Measurements from ENCODE around the gene CDC42EP1.
A peak's percentile ranks its signal among the peaks of the same experiment; 100 is the strongest.

CDC42EP1 gene

DNA sequence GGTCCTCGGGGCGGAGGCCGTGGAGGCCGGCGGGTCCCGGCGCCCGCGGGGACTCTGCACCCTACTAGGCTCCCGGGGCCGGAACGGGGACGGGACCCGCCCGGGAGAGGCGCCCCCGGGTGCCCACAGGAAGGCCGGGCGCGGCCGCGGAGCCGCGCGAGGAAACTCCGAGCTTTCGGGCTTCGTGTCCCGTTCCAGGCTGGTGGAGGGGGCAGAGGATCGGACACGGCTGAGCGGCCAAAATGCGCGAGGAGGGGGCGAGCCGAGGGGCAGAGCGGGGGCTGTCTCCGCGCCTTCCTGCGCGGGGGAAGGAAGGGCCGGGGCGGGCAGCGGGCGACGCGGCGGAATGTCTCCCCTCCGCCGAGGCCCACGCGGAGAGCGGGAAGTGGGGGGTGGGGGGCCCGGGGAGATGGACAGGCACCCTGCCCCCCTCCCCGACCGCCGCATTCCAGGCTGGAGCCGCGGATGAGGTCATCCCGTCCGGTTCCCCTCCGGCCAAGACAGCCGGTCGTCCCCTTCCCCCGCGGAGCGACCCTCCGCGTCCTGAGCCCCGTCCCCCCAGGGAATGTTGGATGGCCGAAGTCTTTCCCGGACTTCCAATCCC, 430 bp downstream of the CDC42EP1 start:
- peak in 15 of 56 donors; percentile 23 to 67 (median 44) for DNase-seq

DNA sequence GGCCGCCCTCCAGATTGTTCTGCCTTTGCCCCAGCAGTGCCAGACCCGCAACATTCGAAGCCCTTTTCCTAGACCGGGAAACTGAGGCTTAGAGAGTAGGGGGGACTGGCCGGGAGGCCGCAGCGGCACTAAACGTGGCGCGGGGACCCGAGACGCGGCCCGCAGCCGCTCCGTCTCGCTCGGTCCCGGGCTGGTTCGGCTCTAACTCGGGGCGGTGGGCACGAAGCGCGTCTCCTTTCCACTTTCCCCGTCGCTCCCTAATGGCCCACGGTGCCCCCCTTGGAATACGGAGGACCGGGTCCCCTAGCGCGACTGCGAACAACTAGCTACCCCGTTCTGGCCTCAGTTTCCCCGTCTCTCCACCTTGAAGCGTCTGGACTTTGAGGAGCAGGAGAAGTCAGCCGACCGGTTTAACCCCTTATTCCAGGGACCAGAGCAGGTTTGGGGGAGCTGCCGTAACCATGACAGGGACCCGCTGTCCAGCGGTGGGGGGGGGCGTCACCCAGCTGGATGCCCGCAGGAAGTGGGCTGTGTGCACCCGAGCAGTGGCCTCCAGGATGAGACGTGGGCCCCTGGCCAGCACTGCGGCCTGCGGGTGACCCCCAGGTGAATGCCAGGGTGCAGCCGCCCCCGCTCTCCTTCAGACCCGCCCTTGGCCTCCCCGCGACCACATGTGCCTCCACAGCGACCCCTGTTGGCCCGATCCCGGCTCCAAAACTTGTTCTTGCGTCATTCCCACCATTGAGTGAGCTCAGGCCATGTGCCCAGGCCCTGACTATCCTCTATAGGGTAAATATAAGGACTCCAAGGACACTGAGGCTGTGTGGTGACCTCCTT, 1.1 kb downstream of the CDC42EP1 start:
- peak in 51 of 56 donors; percentile 36 to 94 (median 80) for DNase-seq

DNA sequence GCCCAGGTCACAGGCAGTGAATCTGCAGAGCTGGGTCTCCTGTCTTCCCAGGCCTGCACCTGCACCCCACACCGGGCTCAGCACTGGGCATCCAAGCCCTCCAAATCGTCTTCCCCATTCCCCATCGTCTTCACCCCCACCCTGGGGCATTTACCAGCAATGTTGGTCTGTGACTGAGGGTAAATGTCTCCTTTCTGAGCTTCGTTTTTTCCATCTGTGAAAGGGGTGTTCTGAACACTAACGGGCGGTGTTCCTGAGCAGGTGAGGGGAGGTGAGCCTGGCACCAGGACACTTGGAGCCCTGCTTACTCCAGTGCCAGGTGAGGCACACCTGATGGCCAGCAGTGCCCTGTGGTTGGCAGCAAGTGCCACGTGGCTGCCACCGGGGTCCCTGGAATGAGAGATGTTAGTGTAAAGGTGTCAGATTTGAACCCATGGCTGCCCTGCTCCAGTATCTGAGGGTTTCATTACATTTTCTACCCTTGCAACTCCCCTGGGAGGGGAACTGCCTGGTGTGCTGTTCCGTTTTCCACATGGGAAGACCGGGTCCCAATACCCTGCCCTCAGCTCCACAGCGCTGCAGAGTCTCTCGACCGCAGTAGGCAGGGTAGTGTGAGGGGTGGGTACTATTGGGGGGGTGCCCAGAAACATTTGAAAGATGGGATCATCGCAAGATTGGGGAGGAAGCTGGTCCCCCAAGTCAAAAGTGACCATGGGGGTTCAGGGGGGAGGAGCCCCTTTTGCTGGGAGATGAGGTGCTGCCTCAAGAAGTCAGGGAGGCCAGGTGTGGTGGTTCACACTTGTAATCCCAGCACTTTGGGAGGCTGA, 2.0 kb downstream of the CDC42EP1 start:
- no peak for DNase-seq

DNA sequence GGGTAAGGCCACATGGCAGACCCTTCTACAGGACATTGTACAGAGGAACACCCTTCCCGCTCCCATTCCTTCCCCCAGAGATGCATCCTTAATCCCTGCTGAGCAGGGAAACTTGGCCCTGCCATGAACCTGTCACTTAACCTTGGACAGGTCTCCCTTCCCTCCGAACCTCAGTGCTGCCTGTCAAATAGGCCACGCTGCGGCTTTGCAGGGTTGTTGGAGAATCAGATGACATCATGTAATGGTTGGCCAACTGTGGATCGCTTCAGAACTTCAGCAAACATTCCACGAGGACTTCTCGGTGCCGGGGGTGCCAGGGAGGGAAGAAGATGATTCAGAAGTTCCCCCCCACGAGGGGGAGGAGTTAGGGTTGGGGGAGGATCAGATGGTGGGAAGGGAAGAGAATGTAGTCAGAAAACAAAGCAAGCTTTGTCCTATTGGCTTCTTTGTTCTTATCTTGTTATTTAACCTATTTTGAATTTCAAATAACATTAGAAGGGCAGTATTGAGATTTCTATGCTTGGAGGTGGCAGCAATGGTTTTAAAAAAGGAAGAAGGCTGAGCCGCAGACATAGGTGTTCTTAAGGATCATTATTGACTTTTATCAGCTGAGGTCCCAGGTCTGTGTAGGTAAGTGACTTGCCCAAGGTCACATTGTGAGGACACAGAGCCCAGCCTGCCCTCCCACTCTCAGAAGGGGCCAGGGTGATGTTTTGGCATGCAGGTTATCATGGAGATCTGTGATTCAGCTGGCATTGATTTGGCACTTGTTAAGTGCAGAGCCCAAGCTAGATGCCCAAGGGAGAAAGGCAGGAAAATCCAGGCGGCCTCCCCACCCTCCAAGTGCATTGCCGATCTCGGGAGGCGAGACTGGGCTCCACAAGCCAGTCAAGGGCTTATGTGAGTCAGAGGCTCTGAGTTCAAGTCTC, 3.1 kb downstream of the CDC42EP1 start:
- peak in 53 of 56 donors; percentile 27 to 92 (median 79) for DNase-seq

DNA sequence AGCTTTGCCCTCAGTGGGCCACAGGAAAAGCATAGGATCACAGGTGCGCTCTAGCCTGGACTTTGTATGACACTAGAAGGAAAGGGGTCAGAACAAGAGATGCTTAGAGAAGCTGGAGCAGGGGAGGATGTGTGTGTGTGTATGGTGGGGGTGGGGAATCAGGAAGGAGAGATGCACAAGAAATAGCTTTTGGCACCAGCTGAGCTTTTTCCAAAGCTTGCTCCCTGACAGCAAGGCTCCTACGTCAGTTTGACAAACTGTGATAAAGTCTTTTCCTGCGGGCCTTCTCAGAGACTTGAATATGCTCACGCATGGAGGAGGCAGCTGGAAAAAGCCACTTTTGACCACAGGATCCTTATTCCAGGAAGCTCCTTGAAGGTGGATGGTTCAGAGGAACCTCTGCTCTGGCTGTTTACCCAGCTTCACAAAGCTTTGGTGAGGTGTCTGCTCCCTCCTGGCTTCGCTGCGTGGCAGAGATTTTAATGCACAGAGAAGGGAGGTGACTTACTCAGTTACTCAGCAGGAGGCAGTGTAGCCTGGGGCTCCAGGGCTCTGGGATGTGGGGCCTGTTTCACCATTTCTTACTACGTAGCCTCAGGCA, 3.9 kb downstream of the CDC42EP1 start:
- DNase-seq = peak in 4 of 56 donors; percentile 36 to 61 (median 54)

DNA sequence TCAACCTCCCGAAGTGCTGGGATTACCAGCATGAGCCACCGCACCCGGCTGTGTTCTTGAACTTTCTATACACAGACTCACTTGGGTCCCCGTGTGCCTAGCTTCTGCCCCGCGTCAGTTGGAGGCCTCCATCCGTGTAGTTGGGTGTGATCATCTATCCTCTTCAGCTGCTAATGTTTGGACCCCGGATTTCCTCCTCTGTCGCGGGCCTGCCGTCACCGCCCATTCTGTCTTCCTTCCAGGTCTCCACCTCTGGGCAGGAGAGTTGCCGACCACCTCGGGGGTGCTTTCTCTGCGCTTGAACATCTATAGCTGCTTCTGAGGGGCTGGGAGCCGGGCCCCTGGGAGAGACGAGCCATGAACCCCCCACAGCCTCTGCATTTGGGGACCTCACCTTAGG, 5.5 kb downstream of the CDC42EP1 start:
- DNase-seq = no peak

DNA sequence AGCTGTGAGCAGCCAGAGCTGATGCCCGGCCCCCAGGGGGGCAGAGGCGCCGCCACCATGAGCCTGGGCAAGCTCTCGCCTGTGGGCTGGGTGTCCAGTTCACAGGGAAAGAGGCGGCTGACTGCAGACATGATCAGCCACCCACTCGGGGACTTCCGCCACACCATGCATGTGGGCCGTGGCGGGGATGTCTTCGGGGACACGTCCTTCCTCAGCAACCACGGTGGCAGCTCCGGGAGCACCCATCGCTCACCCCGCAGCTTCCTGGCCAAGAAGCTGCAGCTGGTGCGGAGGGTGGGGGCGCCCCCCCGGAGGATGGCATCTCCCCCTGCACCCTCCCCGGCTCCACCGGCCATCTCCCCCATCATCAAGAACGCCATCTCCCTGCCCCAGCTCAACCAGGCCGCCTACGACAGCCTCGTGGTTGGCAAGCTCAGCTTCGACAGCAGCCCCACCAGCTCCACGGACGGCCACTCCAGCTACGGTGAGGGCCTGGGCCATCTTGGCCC, 6.1 kb downstream of the CDC42EP1 start:
- peak in 28 of 56 donors; percentile 16 to 70 (median 44) for DNase-seq

DNA sequence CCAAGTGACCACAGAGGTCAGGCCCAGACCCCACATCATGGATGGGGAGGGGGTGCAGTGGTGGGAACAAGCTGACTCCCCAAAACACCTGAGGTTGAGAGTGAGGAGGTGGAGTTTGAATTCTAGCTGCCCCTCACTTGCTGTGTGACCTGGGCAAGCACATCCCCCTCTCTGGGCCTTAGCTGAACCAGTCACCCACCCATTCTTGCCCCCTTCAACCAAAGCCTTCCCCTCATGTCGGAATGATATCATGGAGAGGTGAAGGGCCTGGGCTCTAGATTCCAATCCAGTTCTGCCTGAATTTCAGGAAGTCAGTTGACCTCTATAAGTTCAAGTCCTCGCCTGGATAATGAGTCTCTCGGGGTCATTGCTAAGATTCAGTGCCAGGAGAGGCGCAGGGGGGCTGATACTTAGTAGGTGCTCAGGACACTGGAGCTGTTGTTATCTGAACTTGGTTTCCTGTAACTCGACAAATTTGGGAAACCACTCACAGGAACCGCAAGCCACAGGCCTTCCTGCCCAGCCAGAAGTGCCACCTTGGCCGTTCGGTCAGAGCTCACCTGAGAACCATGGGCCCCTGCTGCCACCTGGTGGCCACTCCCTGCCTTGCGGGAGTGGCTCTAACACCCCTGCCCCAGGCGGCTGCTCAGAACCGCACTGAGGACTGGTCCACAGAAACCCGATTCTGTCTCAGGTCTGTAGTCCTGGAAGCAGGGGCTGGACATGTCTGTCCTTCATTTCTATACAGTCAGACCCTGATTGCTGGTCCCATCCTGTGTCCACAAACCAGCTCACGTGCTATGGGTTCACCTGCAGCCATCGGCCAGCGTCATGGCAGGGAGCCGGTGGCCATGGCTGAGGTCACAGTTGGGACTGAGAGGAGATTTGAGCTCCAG, 6.9 kb downstream of the CDC42EP1 start:
- DNase-seq = peak in 48 of 56 donors; percentile 22 to 86 (median 56)

DNA sequence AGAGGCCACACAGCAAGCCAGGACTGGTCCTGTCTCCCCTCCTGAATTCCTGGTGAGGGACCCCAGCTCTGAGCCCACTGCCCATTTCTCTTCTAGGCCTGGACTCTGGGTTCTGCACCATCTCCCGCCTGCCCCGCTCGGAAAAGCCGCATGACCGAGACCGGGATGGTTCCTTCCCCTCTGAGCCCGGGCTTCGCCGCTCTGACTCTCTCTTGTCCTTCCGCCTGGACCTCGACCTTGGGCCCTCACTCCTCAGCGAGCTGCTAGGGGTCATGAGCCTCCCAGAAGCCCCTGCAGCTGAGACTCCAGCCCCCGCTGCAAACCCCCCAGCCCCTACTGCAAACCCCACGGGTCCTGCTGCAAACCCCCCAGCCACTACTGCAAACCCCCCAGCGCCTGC, 7.7 kb downstream of the CDC42EP1 start:
- peak in 1 of 56 donors; percentile 49 for DNase-seq

DNA sequence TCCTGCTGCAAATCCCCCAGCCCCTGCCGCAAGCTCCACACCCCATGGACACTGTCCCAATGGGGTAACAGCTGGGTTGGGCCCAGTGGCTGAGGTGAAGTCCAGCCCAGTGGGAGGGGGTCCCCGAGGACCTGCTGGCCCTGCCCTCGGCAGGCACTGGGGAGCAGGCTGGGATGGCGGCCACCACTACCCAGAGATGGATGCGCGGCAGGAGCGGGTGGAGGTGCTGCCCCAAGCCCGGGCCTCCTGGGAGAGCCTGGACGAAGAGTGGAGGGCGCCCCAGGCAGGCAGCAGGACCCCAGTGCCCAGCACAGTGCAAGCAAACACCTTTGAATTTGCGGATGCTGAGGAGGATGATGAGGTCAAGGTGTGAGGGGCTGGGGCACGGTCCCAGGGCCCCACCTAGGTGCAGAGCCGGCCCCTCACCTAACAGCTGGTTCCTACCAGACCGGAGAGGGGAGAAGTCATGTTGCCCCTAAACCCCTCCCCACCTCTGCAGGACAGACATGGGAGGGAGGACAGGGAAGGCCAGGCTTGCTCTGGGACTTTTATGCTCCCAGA, 8.2 kb downstream of the CDC42EP1 start:
- DNase-seq = peak in 3 of 56 donors; percentile 32 to 49 (median 41)

DNA sequence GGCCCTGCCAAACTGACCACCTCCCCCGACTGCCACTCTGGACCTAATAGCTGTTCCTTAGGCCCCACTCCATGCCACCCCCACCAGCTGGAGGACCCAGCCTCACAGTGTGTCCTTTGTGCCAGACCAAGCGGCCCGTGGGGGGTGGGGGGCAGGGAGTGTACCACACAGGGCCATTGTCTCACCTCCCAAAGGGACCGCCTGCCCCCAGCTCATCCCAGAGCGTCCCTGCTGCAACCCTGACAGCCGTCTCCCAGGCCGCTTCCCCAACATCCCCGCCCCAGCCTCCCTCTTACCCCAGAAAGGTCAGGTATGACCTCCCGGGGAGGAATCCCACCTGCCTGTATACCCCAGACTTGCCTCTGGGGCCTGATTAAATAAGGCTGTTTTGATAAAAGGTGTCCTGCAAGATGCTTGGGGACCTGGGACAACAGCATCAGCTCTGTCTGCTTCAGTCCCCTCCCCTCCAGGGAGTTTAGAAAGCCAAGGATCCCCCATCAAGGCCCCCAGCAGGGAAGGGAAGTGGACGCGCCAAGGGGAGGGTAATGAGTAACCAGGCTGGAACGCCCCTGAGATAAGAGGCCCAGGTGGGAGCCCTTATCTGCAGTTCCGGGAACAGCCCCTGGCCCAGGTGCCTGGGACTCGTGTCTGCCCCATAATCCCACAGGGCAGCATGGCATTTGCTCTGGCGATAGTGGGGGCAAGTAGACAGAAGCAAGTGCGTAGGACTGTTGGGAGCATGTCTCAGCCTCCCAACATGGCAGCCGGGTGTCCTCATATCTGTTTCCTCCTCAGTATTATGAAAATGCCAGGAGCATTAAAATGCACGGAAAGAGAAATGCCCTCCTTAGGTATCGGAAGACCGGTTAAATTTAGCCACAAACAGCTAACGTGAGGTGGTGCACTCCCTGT, 9.0 kb downstream of the CDC42EP1 start:
- peak in 53 of 56 donors; percentile 26 to 94 (median 80) for DNase-seq

DNA sequence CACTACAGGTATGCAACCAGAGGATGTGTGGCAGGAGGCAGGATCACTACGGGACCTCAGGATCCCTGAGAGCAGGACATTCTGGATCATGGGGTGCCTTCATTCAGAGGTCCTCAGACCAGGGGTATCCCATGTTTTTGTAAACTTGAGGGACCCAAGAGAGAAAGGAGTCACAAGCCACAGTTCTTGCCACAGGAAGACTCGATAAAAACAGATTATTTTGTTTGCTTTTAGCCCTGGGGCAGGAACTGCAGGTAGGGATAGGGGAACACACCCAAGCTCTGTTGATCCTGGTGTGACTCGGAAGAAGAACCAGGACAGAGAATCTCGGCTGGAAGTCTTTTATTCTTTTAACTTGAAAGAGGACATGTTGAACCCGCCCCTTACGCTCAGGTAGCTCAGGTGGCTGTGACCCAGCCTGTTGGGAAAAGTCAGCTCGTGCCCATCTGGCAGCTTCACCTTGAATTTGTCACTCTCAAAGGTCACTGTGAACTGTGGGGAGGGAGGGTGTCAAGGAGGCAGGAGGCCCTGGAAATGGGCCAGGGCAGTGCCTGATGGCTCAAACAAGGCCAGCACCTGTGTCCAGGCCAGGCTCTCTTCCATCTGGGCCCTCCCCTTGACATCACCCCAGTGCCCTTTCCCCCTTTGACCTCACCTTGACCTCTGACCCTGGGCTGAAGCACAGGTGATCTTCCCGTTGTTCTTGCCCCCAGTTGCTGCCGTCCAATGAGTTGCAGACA, 9.8 kb downstream of the CDC42EP1 start:
- peak in 2 of 56 donors; percentile 32 to 33 for DNase-seq

DNA sequence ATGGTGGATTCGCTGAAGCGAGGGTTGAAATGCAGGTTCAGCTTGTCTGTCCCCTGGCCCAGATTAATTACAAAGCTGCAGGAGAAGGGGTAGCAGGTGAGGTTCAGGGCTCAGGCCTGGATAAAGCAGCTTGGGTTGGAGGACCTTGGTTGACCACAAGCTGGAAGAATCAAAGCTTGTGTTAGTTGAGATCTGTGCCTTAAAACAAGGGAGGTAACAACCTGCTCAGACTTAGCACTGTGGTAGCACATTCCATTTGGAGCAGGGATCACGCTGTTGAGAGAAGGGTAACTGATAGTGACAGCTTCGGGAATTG, 10.3 kb downstream of the CDC42EP1 start:
- no peak for DNase-seq

DNA sequence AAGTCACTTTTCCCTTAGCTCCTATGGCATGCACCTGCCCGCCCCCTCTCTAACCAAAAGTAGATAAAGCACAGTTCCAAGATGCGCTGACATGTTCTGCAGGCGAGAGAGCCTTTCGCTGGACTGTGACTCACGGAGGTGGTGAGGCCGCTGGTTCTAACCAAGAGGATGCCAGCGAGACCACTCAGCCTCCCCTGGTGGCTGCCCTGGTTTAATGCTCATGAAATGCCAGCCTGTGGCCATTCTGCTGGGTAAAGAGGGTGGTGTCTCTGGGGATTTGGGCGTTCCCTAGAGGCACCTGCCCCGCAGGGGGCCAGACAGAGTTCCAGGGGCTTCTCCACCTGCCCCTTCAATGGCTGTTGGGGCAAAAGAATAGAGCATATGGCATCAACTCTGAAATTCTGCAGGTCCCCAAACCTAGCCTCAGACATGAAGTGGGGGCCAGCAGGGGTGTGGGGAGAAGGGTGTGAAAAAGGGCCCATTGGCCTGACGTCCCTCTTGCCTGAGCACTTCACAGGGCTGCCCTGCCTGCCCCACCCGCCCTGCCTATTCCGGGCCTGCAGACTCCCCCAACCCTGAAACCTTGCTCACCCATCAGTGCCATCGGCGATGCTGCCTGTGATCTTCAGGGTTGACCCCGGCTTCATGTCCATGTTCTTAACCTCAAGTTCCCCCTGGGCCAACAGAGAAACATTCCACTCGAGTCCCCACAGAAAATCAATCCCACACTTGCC, 11.1 kb downstream of the CDC42EP1 start:
- peak in 1 of 56 donors; percentile 14 for DNase-seq

DNA sequence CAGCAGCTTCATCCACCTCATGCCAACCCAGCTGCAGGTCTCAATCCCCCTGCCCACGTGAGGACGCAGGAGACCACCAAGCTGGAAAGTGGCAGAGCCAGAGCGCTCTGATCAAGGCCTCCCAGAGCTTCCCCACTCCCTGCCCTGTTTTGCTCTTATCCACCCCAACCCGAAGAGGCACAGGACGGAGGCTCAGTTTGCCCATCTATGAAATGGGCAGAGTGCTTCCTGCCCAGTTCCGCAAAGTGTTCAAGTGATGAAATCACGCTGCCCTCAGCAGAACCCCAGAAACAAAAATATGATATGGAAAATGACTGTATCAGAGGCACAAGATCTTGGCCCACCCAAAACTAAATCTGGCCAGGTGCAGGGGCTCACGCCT, 11.7 kb downstream of the CDC42EP1 start:
- DNase-seq = no peak

DNA sequence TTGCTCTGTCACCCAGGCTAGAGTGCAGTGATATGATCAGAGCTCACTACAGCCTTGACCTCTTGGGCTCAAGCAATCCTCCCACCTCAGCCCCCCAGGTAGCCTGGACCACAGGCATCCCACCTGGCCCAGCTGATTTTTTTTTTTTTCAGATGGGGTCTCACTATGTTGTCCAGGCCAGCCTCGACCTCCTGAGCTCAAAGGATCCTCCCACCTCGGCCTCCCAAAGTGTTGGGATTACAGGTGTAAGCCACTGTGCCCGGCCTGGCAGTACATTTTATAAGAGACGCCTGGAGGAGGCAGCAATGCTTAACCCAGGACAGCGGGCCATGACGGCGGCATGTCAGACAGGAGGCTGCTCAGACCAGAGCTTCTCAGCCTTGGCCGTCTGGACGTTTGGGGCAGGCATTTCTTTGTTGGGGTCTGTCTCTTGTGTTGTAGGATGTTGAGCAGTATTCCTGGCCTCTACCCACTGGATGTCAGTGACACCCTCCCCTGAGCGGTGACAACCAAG, 15.3 kb downstream of the CDC42EP1 start:
- no peak for DNase-seq

Data from nucleus accumbens (tissue), 56 donors.